ENCODE measurements around the gene KIF7. TPM values are rescaled to one million over a fixed set of nuclear protein-coding genes. Genes with fewer than 3 reads are reported as not detected.

The KIF7 gene
- total RNA-seq, 4 donors from 2014 or later, result 0.79 to 1.9 (median 1.8) TPM

- no peaks in the 10 kb centered on the region for H3K4me1 ChIP-seq
- peak in 1 of 2 donors; percentile 56 for DNase-seq (ENCODE audit: low spot score in 2 of 2)
- TF ChIP-seq EP300 (IDR thresholded peaks at IDR 0.05), result no peak
- no peak for TF ChIP-seq CTCF (IDR thresholded peaks at IDR 0.05)
- TF ChIP-seq POLR2AphosphoS5 (IDR thresholded peaks at IDR 0.05), result no peak
- no peak for TF ChIP-seq POLR2A (IDR thresholded peaks at IDR 0.05)
- H3K27ac ChIP-seq, result no peak overlapping the region
- no peaks in the 10 kb centered on the region for H3K27me3 ChIP-seq
- no peaks in the 10 kb centered on the region for H3K9me3 ChIP-seq
- 92% methylated on average over 22 of the region's 23 CpGs for WGBS
- H3K36me3 ChIP-seq, result peaks cover 45% of the 10 kb centered on the region
- no peak overlapping the region for H3K4me3 ChIP-seq
Observed at GRCh38 chr15:89633585-89633984, 21.7 kb downstream of the KIF7 start.

- Histone ChIP-seq H3K4me1 (no peaks in the 10 kb centered on the region), H3K4me3 (no peak overlapping the region), H3K27me3 (no peaks in the 10 kb centered on the region), H3K36me3 (peaks cover 53% of the 10 kb centered on the region), H3K9me3 (no peaks in the 10 kb centered on the region), H3K27ac (no peak overlapping the region)
- TF ChIP-seq POLR2A (IDR thresholded peaks at IDR 0.05) (no peak), EP300 (IDR thresholded peaks at IDR 0.05) (no peak), CTCF (IDR thresholded peaks at IDR 0.05) (no peak), POLR2AphosphoS5 (IDR thresholded peaks at IDR 0.05) (no peak)
- 96% methylated on average over 16 of the region's 18 CpGs for WGBS
- DNase-seq (ENCODE audit: low spot score in 2 of 2), result peak in 1 of 2 donors; percentile 53
Observed at GRCh38 chr15:89632563-89633430, 22.5 kb downstream of the KIF7 start.

GRCh38 chr15:89631902-89632264 is 23.4 kb downstream of the KIF7 start:
- Histone ChIP-seq H3K36me3 (peaks cover 58% of the 10 kb centered on the region), H3K4me3 (no peak overlapping the region), H3K27ac (no peak overlapping the region), H3K27me3 (no peaks in the 10 kb centered on the region), H3K4me1 (no peaks in the 10 kb centered on the region), H3K9me3 (no peaks in the 10 kb centered on the region)
- peak in 1 of 2 donors; percentile 49 for DNase-seq (ENCODE audit: low spot score in 2 of 2)
- WGBS, result 92% methylated on average over 10 of the region's 10 CpGs
- no peak for TF ChIP-seq CTCF (IDR thresholded peaks at IDR 0.05)
- no peak for TF ChIP-seq EP300 (IDR thresholded peaks at IDR 0.05)
- TF ChIP-seq POLR2A (IDR thresholded peaks at IDR 0.05), result no peak
- no peak for TF ChIP-seq POLR2AphosphoS5 (IDR thresholded peaks at IDR 0.05)

- peaks cover 60% of the 10 kb centered on the region for H3K36me3 ChIP-seq
- no peak overlapping the region for H3K27ac ChIP-seq
- no peaks in the 10 kb centered on the region for H3K27me3 ChIP-seq
- no peaks in the 10 kb centered on the region for H3K9me3 ChIP-seq
- TF ChIP-seq EP300 (IDR thresholded peaks at IDR 0.05), result no peak
- no peak for TF ChIP-seq CTCF (IDR thresholded peaks at IDR 0.05)
- TF ChIP-seq POLR2AphosphoS5 (IDR thresholded peaks at IDR 0.05), result no peak
- no peak for TF ChIP-seq POLR2A (IDR thresholded peaks at IDR 0.05)
- DNase-seq (ENCODE audit: low spot score in 2 of 2), result peak in 1 of 2 donors; percentile 69
- H3K4me1 ChIP-seq, result no peaks in the 10 kb centered on the region
- 98% methylated on average over 26 of the region's 30 CpGs for WGBS
- no peak overlapping the region for H3K4me3 ChIP-seq
Observed at GRCh38 chr15:89630974-89631901, 24.0 kb downstream of the KIF7 start.

- no peak for TF ChIP-seq POLR2A (IDR thresholded peaks at IDR 0.05)
- TF ChIP-seq POLR2AphosphoS5 (IDR thresholded peaks at IDR 0.05), result no peak
- TF ChIP-seq CTCF (IDR thresholded peaks at IDR 0.05), result no peak
- no peak for TF ChIP-seq EP300 (IDR thresholded peaks at IDR 0.05)
- Histone ChIP-seq H3K4me1 (no peaks in the 10 kb centered on the region), H3K9me3 (no peaks in the 10 kb centered on the region), H3K27me3 (no peaks in the 10 kb centered on the region), H3K4me3 (no peak overlapping the region), H3K36me3 (peaks cover 61% of the 10 kb centered on the region), H3K27ac (no peak overlapping the region)
- DNase-seq (ENCODE audit: low spot score in 2 of 2), result peak in 1 of 2 donors; percentile 60
- 100% methylated on average over 1 of the region's 14 CpGs for WGBS
Observed at GRCh38 chr15:89630260-89630659, 25.0 kb downstream of the KIF7 start.
